Glutamatergic neuron (in vitro differentiated cells): ENCODE data around the gene TIMM22. TPM values are rescaled to one million over a fixed set of nuclear protein-coding genes. Genes with fewer than 3 reads are reported as not detected.
A peak's percentile ranks its signal among the peaks of the same experiment; 100 is the strongest.
"Not testable (repeated sequence)": the region's sequence is repeated elsewhere in the genome, so short reads cannot be mapped to it uniquely, and the experiment has no call there.

Experiments
- DNase-seq: peaks from one replicate; pipeline ENCODE4 v3.0.0; 2022
- H3K27ac Mint-ChIP-seq: one replicate; pipeline ENCODE4 v1.8.0; 2020; ENCODE audit warnings: mild to moderate bottlenecking, mixed read lengths, inconsistent platforms; ENCODE audit not compliant: unreplicated experiment
- H3K27me3 Mint-ChIP-seq: one replicate; pipeline ENCODE4 v1.8.0; 2020; ENCODE audit warnings: mild to moderate bottlenecking, moderate library complexity, mixed read lengths, inconsistent platforms; ENCODE audit not compliant: unreplicated experiment
- H3K36me3 Mint-ChIP-seq: one replicate; pipeline ENCODE4 v1.8.0; 2020; ENCODE audit warnings: mild to moderate bottlenecking, mixed read lengths, inconsistent platforms; ENCODE audit not compliant: unreplicated experiment
- H3K4me1 Mint-ChIP-seq: one replicate; pipeline ENCODE4 v1.8.0; 2020; ENCODE audit warnings: mild to moderate bottlenecking, low read depth, mixed read lengths, inconsistent platforms; ENCODE audit not compliant: unreplicated experiment
- H3K4me3 Mint-ChIP-seq: one replicate; pipeline ENCODE4 v1.8.0; 2020; ENCODE audit warnings: mild to moderate bottlenecking, mixed read lengths, inconsistent platforms; ENCODE audit not compliant: unreplicated experiment
- H3K9me3 Mint-ChIP-seq: one replicate; pipeline ENCODE4 v1.8.0; 2020; ENCODE audit warnings: mild to moderate bottlenecking, moderate library complexity, mixed read lengths, inconsistent platforms; ENCODE audit not compliant: unreplicated experiment
- total RNA-seq: library from RNA; stranded (reverse); fragmentation: NEBNext Ultra II Directional; extraction: Animal tissue kit (Norgen Biotek cat#: 25700); gene quantifications from one replicate; pipeline ENCODE4 v1.2.1, GENCODE V29; 2021; ENCODE audit not compliant: unreplicated experiment
- TF ChIP-seq, protein P1 (sequence below): fragments of 200-600 bp; sonication (generic); IDR thresholded peaks from one replicate; pipeline ENCODE4 v1.5.0; 2021; ENCODE audit not compliant: partially characterized antibody, unreplicated experiment

TIMM22 gene
- total RNA-seq, 1 donor from 2014 or later: 22.0 TPM

DNA sequence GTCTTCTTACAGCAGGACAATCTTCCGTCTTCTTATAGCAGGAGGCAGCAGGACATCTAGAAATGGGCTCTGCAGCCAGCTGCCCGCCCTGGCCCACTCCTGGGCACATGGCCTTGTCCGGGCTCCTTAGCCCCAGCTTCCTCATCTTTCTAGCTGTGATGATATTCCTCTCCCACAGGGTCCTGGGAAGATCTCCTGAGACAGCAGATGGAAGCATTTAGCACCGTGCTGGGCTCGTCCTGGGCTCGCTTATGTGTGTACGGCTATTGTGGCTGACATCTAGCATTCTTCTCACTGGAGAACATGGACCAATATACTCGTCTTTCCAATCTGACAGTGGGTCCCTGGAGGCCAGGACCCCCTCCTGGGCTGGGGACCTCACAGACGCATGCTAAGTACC is 48.5 kb downstream of the TIMM22 start:
- Mint-ChIP-seq H3K36me3 (peaks cover 11% of the 10 kb centered on the region), H3K27ac (peak overlapping the region; percentile 62), H3K4me3 (peak overlapping the region; percentile 15), H3K4me1 (peaks cover 37% of the 10 kb centered on the region), H3K27me3 (peaks cover 27% of the 10 kb centered on the region), H3K9me3 (peaks cover 24% of the 10 kb centered on the region)
- DNase-seq: no peak
- TF ChIP-seq, protein P1, sequence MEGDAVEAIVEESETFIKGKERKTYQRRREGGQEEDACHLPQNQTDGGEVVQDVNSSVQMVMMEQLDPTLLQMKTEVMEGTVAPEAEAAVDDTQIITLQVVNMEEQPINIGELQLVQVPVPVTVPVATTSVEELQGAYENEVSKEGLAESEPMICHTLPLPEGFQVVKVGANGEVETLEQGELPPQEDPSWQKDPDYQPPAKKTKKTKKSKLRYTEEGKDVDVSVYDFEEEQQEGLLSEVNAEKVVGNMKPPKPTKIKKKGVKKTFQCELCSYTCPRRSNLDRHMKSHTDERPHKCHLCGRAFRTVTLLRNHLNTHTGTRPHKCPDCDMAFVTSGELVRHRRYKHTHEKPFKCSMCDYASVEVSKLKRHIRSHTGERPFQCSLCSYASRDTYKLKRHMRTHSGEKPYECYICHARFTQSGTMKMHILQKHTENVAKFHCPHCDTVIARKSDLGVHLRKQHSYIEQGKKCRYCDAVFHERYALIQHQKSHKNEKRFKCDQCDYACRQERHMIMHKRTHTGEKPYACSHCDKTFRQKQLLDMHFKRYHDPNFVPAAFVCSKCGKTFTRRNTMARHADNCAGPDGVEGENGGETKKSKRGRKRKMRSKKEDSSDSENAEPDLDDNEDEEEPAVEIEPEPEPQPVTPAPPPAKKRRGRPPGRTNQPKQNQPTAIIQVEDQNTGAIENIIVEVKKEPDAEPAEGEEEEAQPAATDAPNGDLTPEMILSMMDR: no peak

DNA sequence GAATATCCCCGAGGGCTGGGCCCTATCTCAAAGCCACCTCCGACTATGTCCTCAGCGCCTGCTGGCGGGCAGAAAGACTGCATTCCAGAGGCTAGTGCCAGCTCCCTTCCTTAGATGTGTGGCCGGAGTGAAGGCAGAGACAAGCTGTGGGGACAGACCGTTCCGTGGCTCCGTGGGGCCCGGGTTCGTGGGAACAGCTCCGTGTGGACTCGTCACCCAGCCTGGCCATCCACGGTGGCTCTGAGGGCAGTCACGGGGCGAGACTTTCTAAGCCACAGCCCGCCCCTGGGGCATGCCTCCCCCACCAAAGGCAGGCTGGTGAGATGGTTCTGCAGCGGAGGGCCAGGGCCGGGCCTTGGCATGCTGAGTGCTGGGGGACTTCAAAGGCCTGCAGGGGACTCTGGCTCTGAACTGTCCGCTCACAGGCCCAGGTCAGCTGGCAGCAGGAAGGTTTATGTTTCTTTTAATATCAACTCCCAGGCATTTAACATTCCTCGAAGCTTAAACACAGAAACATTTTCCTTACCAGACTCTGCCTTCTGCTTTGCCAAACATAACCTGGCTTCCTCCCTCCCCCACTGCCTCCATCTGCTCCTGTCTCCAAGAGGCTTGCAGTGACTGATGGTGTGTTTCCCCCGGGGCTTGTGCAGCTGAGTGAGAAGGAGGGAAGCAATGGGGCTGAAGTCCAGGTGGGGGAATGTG is 50.4 kb downstream of the TIMM22 start:
- Mint-ChIP-seq H3K27ac (peak overlapping the region; percentile 90), H3K27me3 (peaks cover 25% of the 10 kb centered on the region), H3K9me3 (peaks cover 16% of the 10 kb centered on the region), H3K4me1 (peaks cover 29% of the 10 kb centered on the region), H3K4me3 (peak overlapping the region; percentile 52), H3K36me3 (peaks cover 5% of the 10 kb centered on the region)
- DNase-seq: peak; percentile 83
- TF ChIP-seq, protein P1: no peak

DNA sequence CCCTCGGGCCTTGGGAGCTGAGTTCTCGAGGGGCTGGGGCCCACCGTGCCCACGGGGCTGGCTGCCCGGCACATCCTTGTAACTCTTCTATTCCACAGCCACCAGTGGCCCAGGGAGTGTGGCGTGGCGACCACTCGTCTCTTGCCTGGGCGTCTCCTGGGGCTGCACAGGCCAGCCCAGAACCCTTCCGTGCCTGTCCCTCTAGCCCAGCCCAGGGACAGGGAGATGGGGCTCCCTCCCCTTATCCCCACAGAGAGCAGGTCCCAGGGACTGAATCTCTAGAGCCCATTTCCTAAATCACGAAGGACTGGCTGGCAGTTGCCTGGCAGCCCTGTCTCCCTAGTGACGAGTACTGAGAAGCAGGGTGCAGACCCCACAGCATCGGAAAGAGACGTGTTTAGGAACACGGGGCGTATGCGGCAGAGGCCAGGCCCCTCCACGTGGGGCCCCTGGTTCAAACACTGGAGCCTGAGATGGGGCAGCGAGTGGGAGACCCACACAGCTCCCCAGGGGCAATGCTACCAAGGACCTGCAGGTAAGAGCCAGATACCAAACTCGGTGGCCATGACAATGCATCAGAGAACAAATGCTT is 51.0 kb downstream of the TIMM22 start:
- no peaks in the 10 kb centered on the region for H3K36me3 Mint-ChIP-seq
- peaks cover 24% of the 10 kb centered on the region for H3K4me1 Mint-ChIP-seq
- peaks cover 23% of the 10 kb centered on the region for H3K27me3 Mint-ChIP-seq
- no peak for DNase-seq
- peaks cover 14% of the 10 kb centered on the region for H3K9me3 Mint-ChIP-seq
- H3K4me3 Mint-ChIP-seq: peak overlapping the region; percentile 52
- TF ChIP-seq, protein P1: no peak
- H3K27ac Mint-ChIP-seq: peak overlapping the region; percentile 90

DNA sequence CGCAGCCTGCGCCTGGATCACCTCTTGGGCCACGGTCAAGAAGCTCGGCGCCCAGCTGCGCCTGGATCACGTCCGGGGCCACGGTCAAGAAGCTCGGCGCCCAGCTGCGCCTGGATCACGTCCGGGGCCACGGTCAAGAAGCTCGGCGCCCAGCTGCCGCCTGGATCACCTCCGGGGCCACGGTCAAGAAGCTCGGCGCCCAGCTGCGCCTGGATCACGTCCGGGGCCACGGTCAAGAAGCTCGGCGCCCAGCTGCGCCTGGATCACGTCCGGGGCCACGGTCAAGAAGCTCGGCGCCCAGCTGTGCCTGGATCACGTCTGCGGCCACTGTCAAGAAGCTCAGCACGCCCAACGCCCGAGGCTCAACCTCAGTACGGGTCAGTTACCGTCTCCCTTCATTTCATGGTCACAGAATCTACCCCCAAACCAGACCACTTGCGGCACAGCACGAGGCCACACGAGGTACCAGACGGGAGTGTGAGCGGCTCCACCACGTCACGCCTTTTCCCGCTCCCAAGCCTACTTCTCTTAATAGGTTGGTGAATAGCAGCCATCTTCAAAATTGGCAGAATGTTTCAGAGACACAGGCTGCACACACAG is 51.7 kb downstream of the TIMM22 start:
- Mint-ChIP-seq H3K9me3 (peaks cover 14% of the 10 kb centered on the region), H3K27ac (peak overlapping the region; percentile 48)

DNA sequence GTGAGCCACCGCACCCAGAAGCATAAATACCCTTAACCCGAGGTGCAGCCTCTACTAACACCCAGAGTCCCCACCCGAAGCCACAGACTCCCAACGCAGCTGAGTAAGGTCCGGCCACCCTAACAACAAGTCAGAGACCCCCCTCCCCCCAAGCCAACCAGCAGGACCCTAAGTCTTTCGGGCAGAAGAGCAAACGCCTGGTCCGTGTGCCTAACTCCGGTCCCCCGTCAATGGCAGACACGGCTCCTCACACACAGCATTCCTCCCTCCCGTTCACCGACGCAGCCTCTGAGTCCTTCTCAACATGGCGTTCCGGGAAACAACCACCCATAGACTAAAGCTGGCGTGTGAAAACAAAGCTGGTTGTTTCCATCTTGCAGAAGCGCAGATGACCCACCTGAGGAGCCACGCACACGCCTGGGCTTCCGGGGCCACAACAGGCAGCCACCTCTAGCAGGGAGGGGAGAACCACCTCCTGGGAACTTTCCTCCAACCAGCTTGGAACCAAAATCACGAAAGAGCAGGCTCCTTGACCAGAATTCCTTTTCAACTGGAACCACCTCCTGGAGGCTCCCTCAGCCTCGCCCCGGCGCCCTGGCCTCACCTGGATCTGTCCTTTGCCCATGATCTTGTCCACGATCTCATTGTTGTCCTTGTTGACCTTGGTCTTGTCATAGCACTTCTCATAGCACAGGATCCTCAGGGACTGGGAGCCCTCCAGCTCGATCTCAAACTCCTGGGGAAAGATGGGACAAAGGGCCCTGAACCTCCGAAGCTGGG is 52.7 kb downstream of the TIMM22 start:
- no peak overlapping the region for H3K4me3 Mint-ChIP-seq
- H3K27me3 Mint-ChIP-seq: peaks cover 23% of the 10 kb centered on the region
- H3K27ac Mint-ChIP-seq: peak overlapping the region; percentile 43
- DNase-seq: no peak
- peaks cover 14% of the 10 kb centered on the region for H3K9me3 Mint-ChIP-seq
- H3K36me3 Mint-ChIP-seq: no peaks in the 10 kb centered on the region
- peaks cover 22% of the 10 kb centered on the region for H3K4me1 Mint-ChIP-seq
- TF ChIP-seq, protein P1: no peak

More for the DNA sequence above, 51.7 kb downstream of the TIMM22 start:
- H3K36me3 Mint-ChIP-seq, DNase-seq, H3K4me3 Mint-ChIP-seq: not testable (repeated sequence)
- Mint-ChIP-seq H3K4me1 (peaks cover 24% of the 10 kb centered on the region), H3K27me3 (peaks cover 23% of the 10 kb centered on the region)
